GM12878 (cell line): Measurements from ENCODE around the gene CTBP1. TPM values are rescaled to one million over a fixed set of nuclear protein-coding genes. Genes with fewer than 3 reads are reported as not detected.

Experiments
- ATAC-seq: fragments of 200-7000 bp; cut with Tn5 transposase; 3 replicates; pipeline ENCODE4 v1.9.1; 2020; ENCODE audit warnings: mild to moderate bottlenecking, moderate library complexity
- BruUV-seq: library from RNA; stranded (reverse); fragments of 400-500 nt; replicated peaks from 2 replicates; lab custom pipeline; 2021; lab: Mats Ljungman, UMichigan
- CTCF ChIA-PET: fragments of 300-600 bp; sonication (Branson Sonifier 250); formaldehyde crosslinking; extraction: SDS; loops from one replicate; lab custom pipeline; 2021; ENCODE audit warnings: inconsistent platforms; lab: Yijun Ruan, JAX
- POLR2A ChIA-PET: fragments of 350-600 bp; formaldehyde crosslinking; extraction: SDS; loops from one replicate; lab custom pipeline; 2021; ENCODE audit warnings: inconsistent platforms; lab: Charles Lee
- RAD21 ChIA-PET: fragments of 300-600 bp; sonication (Branson Sonifier 250); formaldehyde crosslinking; loops from one replicate; lab custom pipeline; 2023; ENCODE audit warnings: antibody characterized with exemption; ENCODE audit not compliant: unreplicated experiment; lab: Charles Lee
- SMC1A ChIA-PET: fragments of 300-600 bp; sonication (Branson Sonifier 250); formaldehyde crosslinking; loops from one replicate; lab custom pipeline; 2023; ENCODE audit not compliant: unreplicated experiment, uncharacterized antibody; lab: Charles Lee
- DNase-seq: peaks from one replicate; pipeline ENCODE4 v3.0.0-alpha.2; 2011; ENCODE audit warnings: low read depth, low spot score
- FAIRE-seq: peaks from 3 replicates; lab custom pipeline; 2011; peaks lifted over from hg19 to GRCh38; lab: Jason Lieb, UNC
- H2AFZ ChIP-seq: 2 replicates; pipeline ENCODE4 v1.6.0; 2011; ENCODE audit warnings: low read depth, low read length, control low read depth; ENCODE audit not compliant: control insufficient read depth
- H3K27ac ChIP-seq: 2 replicates; pipeline ENCODE4 v1.5.1; 2011; ENCODE audit warnings: control low read depth; ENCODE audit not compliant: control insufficient read depth, insufficient read depth
- H3K27me3 ChIP-seq, 2 experiments: replicated peaks in 1 of 2; 2 replicates each; pipeline versions ENCODE4 v1.6.0 to v1.6.1; 2011; ENCODE audit warnings: low read length in 1 of 2; ENCODE audit not compliant: control insufficient read depth in 2 of 2, insufficient read depth in 2 of 2
- H3K36me3 ChIP-seq, 2 experiments: 2 replicates each; pipeline ENCODE4 v1.5.1; 2011; ENCODE audit warnings: low read length in 1 of 2; ENCODE audit not compliant: control insufficient read depth in 2 of 2, insufficient read depth in 2 of 2
- H3K4me1 ChIP-seq: 2 replicates; pipeline ENCODE4 v1.6.1; 2011; ENCODE audit warnings: mild to moderate bottlenecking, low read length, moderate library complexity, mixed read lengths; ENCODE audit not compliant: control insufficient read depth, insufficient read depth
- H3K4me2 ChIP-seq: 2 replicates; pipeline ENCODE4 v1.6.0; 2011; ENCODE audit warnings: control low read depth; ENCODE audit not compliant: control insufficient read depth, insufficient read depth
- H3K4me3 ChIP-seq: fragments of 200-600 bp; sonication (generic); 2 replicates; pipeline ENCODE4 v1.5.1; 2016
- H3K79me2 ChIP-seq: 2 replicates; pipeline ENCODE4 v1.6.0; 2011; ENCODE audit warnings: low read length; ENCODE audit not compliant: control insufficient read depth, insufficient read depth
- H3K9ac ChIP-seq: 2 replicates; pipeline ENCODE4 v1.8.0; 2011; ENCODE audit warnings: low read length, control low read depth, mixed read lengths; ENCODE audit not compliant: control insufficient read depth, insufficient read depth
- H3K9me3 ChIP-seq: replicated peaks from 3 replicates; pipeline ENCODE4 v1.5.1; 2011; ENCODE audit warnings: mild to moderate bottlenecking, low read length; ENCODE audit not compliant: control insufficient read depth, insufficient read depth
- H4K20me1 ChIP-seq: 2 replicates; pipeline ENCODE4 v1.6.0; 2011; ENCODE audit not compliant: control insufficient read depth, insufficient read depth
- BCLAF1 ChIP-seq: fragments of 450-650 bp; IDR thresholded peaks from 2 replicates; pipeline ENCODE4 v1.6.1; 2017; ENCODE audit warnings: antibody characterized with exemption, mild to moderate bottlenecking, moderate library complexity
- E2F4 ChIP-seq: IDR thresholded peaks from 2 replicates; pipeline ENCODE4 v1.6.1; 2012; ENCODE audit warnings: low read depth, low read length, improper control_type of control experiment
- IKZF1 ChIP-seq: fragments of 450-650 bp; conservative IDR thresholded peaks from 2 replicates; pipeline ENCODE4 v1.6.1; 2017; ENCODE audit warnings: antibody characterized with exemption, mild to moderate bottlenecking
- IRF3 ChIP-seq: fragments of 450-650 bp; IDR thresholded peaks from 2 replicates; pipeline ENCODE4 v1.6.1; 2014; ENCODE audit warnings: mild to moderate bottlenecking
- MTA3 ChIP-seq: IDR thresholded peaks from 2 replicates; pipeline ENCODE4 v1.6.1; 2012; ENCODE audit warnings: low read length, inconsistent platforms, borderline replicate concordance
- SMC3 ChIP-seq: IDR thresholded peaks from 2 replicates; pipeline ENCODE4 v1.6.1; 2011; ENCODE audit warnings: low read length, improper control_type of control experiment, borderline replicate concordance
- SP1 ChIP-seq: IDR thresholded peaks from one replicate; pipeline ENCODE4 v1.6.1; 2011; ENCODE audit warnings: low read depth, low read length
- WGBS: methylation state at CpG from one replicate; pipeline ENCODE4 v1.1.6; 2016; ENCODE audit warnings: low lambda C conversion rate; ENCODE audit not compliant: insufficient replicate concordance, insufficient coverage; ENCODE audit errors: missing lambda C conversion rate; 5-methylcytosine and 5-hydroxymethylcytosine counted together
- in situ Hi-C: fragments of 300-500 bp; cut with MboI; formaldehyde crosslinking; loops from 9 replicates; pipeline ENCODE4 v1.14.3; 2018; ENCODE audit warnings: mixed read lengths
- intact Hi-C: fragments of 100-400 bp; cut with micrococcal nuclease; formaldehyde crosslinking; loops from one replicate; pipeline ENCODE4 v1.14.2; 2022; ENCODE audit not compliant: unreplicated experiment
- polyA plus RNA-seq, 11 experiments: library from polyadenylated mRNA; depleted of rRNA in 4 of 11; unstranded in 6 of 11; stranded (reverse) in 5 of 11; fragments of >200 nt; fragmentation: Nextera tagmentation in 4 of 11; fragmentation: Illumina TruSeq in 1 of 11; extraction: Ambion mirVana in 4 of 11; extraction: Trizol in 1 of 11; gene quantifications; 1 replicate in 1 of 11; 2 replicates in 10 of 11; pipeline versions ENCODE4 v1.2.1 to v1.2.3, GENCODE V29; 2011 to 2016; ENCODE audit warnings: inconsistent platforms in 2 of 11, missing spikeins in 2 of 11, low read depth in 1 of 11
- total RNA-seq, 4 experiments: library from RNA; depleted of rRNA in 3 of 4; stranded (reverse); fragments of >200 nt in 3 of 4; fragmentation: Illumina TruSeq in 1 of 4; extraction: Trizol in 1 of 4; gene quantifications; 2 replicates each; pipeline versions ENCODE4 v1.2.1 to v1.2.3, GENCODE V29; 2013 to 2021
- TF ChIP-seq, protein P1 (sequence below): fragments of 150-350 bp; IDR thresholded peaks from 2 replicates; pipeline ENCODE4 v1.6.1; 2016; ENCODE audit warnings: low read depth, low read length

Gene CTBP1
- total and polyA plus RNA-seq, 10 of the 15 experiments (the other 5 are each of a cell fraction or from before 2014, with no cell fraction given) = 7.4 to 182 (median 63.1) TPM

GRCh38 chr4:1234811-1235292 is 14.1 kb downstream of the CTBP1 start:
- H3K4me3 ChIP-seq = no peak overlapping the region
- BruUV-seq = no TSS peak
- H3K27me3 ChIP-seq = no peaks in the 10 kb centered on the region
- H3K4me1 ChIP-seq = no peaks in the 10 kb centered on the region
- ChIA-PET SMC1A (no interaction called here), POLR2A (no interaction called here), RAD21 (no interaction called here), CTCF (interaction anchor here (0.6 to 1.1 kb wide), 2 partner anchors 104 to 111 kb away, joined by 3 to 5 read pairs; no protein-coding TSS in a partner anchor)
- TF ChIP-seq, protein P1, sequence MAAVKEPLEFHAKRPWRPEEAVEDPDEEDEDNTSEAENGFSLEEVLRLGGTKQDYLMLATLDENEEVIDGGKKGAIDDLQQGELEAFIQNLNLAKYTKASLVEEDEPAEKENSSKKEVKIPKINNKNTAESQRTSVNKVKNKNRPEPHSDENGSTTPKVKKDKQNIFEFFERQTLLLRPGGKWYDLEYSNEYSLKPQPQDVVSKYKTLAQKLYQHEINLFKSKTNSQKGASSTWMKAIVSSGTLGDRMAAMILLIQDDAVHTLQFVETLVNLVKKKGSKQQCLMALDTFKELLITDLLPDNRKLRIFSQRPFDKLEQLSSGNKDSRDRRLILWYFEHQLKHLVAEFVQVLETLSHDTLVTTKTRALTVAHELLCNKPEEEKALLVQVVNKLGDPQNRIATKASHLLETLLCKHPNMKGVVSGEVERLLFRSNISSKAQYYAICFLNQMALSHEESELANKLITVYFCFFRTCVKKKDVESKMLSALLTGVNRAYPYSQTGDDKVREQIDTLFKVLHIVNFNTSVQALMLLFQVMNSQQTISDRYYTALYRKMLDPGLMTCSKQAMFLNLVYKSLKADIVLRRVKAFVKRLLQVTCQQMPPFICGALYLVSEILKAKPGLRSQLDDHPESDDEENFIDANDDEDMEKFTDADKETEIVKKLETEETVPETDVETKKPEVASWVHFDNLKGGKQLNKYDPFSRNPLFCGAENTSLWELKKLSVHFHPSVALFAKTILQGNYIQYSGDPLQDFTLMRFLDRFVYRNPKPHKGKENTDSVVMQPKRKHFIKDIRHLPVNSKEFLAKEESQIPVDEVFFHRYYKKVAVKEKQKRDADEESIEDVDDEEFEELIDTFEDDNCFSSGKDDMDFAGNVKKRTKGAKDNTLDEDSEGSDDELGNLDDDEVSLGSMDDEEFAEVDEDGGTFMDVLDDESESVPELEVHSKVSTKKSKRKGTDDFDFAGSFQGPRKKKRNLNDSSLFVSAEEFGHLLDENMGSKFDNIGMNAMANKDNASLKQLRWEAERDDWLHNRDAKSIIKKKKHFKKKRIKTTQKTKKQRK = no peak
- H3K9ac ChIP-seq = no peak overlapping the region
- no peaks in the 10 kb centered on the region for H3K9me3 ChIP-seq
- FAIRE-seq (no peak), DNase-seq (no peak), ATAC-seq (no peak)
- in situ Hi-C loops (no loop called here), intact Hi-C loops (no loop called here)
- H4K20me1 ChIP-seq = no peaks in the 10 kb centered on the region
- 95% methylated on average over 24 of the region's 24 CpGs for whole genome bisulfite sequencing
- no peak overlapping the region for H3K27ac ChIP-seq
- no peaks in the 10 kb centered on the region; the same call in 1 of the 2 replicates for H3K79me2 ChIP-seq
- H2AFZ ChIP-seq = no peak overlapping the region
- H3K4me2 ChIP-seq = no peak overlapping the region
- peaks cover 31 to 41% of the 10 kb centered on the region in 2 experiments for H3K36me3 ChIP-seq

- Histone ChIP-seq H4K20me1 (no peaks in the 10 kb centered on the region), H2AFZ (no peak overlapping the region), H3K27ac (no peak overlapping the region), H3K4me2 (no peak overlapping the region), H3K36me3 (peaks cover 31 to 39% of the 10 kb centered on the region in 2 experiments), H3K4me3 (no peak overlapping the region), H3K9ac (no peak overlapping the region), H3K79me2 (no peaks in the 10 kb centered on the region; the same call in 1 of the 2 replicates), H3K4me1 (no peaks in the 10 kb centered on the region), H3K27me3 (no peaks in the 10 kb centered on the region), H3K9me3 (no peaks in the 10 kb centered on the region)
- POLR2A ChIA-PET = no interaction called here
- SMC1A ChIA-PET = no interaction called here
- intact Hi-C loops (no loop called here), in situ Hi-C loops (no loop called here)
- FAIRE-seq (no peak), DNase-seq (no peak), ATAC-seq (no peak)
- no TSS peak for BruUV-seq
- RAD21 ChIA-PET = no interaction called here
- WGBS = 92% methylated on average over 8 of the region's 8 CpGs
- CTCF ChIA-PET = interaction anchor here (1.1 kb wide), 1 partner anchor 103 kb away, joined by 5 read pairs; no protein-coding TSS in a partner anchor
- no peak for TF ChIP-seq SP1
- TF ChIP-seq IRF3 = no peak
- no peak for TF ChIP-seq IKZF1
- no peak for TF ChIP-seq SMC3
- TF ChIP-seq BCLAF1 = no peak
- no peak for TF ChIP-seq E2F4
- TF ChIP-seq MTA3 = no peak
These were observed 14.6 kb downstream of the CTBP1 start for GRCh38 chr4:1234309-1234695.
